Measurements from ENCODE around the gene IL17RB. TPM values are rescaled to one million over a fixed set of nuclear protein-coding genes. Genes with fewer than 3 reads are reported as not detected.

Gene IL17RB
- total RNA-seq, 1 experiment from 2014 or later: 0.19 TPM

- Mint-ChIP-seq H3K27ac (ENCODE audit: low read depth, unreplicated experiment) (no peak overlapping the region), H3K4me3 (ENCODE audit: unreplicated experiment) (no peak overlapping the region), H3K36me3 (ENCODE audit: insufficient read depth, unreplicated experiment) (no peaks in the 10 kb centered on the region), H3K9me3 (ENCODE audit: unreplicated experiment) (no peaks in the 10 kb centered on the region), H3K27me3 (ENCODE audit: insufficient read depth, unreplicated experiment) (no peaks in the 10 kb centered on the region), H3K4me1 (ENCODE audit: insufficient read depth, unreplicated experiment) (no peaks in the 10 kb centered on the region)
- DNase-seq (ENCODE audit: unreplicated experiment): no peak
- BruUV-seq (replicated peaks): no TSS peak
- ChIA-PET POLR2A (no interaction called here), CTCF (no interaction called here)
- no peak for TF ChIP-seq CTCF (IDR thresholded peaks at IDR 0.05; ENCODE audit: unreplicated experiment)
- intact Hi-C loops (cut with micrococcal nuclease): no loop called here
Measured at GRCh38 chr3:53843195-53844177, 2.9 kb upstream of the IL17RB start.

GRCh38 chr3:53844262-53845102 lies 1.9 kb upstream of the IL17RB start:
- intact Hi-C loops (cut with micrococcal nuclease): no loop called here
- no peak for DNase-seq (ENCODE audit: unreplicated experiment)
- no peak overlapping the region for H3K27ac Mint-ChIP-seq (ENCODE audit: low read depth, unreplicated experiment)
- H3K36me3 Mint-ChIP-seq (ENCODE audit: insufficient read depth, unreplicated experiment): no peaks in the 10 kb centered on the region
- ChIA-PET POLR2A (no interaction called here), CTCF (no interaction called here)
- BruUV-seq (replicated peaks): no TSS peak
- no peak overlapping the region for H3K4me3 Mint-ChIP-seq (ENCODE audit: unreplicated experiment)
- H3K27me3 Mint-ChIP-seq (ENCODE audit: insufficient read depth, unreplicated experiment): no peaks in the 10 kb centered on the region
- H3K9me3 Mint-ChIP-seq (ENCODE audit: unreplicated experiment): no peaks in the 10 kb centered on the region
- TF ChIP-seq CTCF (IDR thresholded peaks at IDR 0.05; ENCODE audit: unreplicated experiment): no peak
- no peaks in the 10 kb centered on the region for H3K4me1 Mint-ChIP-seq (ENCODE audit: insufficient read depth, unreplicated experiment)

GRCh38 chr3:53845103-53845880 lies 1.1 kb upstream of the IL17RB start:
- TF ChIP-seq CTCF (IDR thresholded peaks at IDR 0.05; ENCODE audit: unreplicated experiment): no peak
- CTCF ChIA-PET: interaction anchor here (0.5 to 1.0 kb wide), 5 partner anchors 8 to 529 kb away, joined by 3 to 6 read pairs (median 4); no protein-coding TSS in a partner anchor
- intact Hi-C loops (cut with micrococcal nuclease): no loop called here
- H3K4me3 Mint-ChIP-seq (ENCODE audit: unreplicated experiment): peak overlapping the region; percentile 61
- H3K36me3 Mint-ChIP-seq (ENCODE audit: insufficient read depth, unreplicated experiment): no peaks in the 10 kb centered on the region
- POLR2A ChIA-PET: interaction anchor here (0.8 kb wide), 1 partner anchor 46 kb away, joined by 4 read pairs; the partner anchor contains the start of gene SELENOK
- no TSS peak for BruUV-seq (replicated peaks)
- no peaks in the 10 kb centered on the region for H3K27me3 Mint-ChIP-seq (ENCODE audit: insufficient read depth, unreplicated experiment)
- peak; percentile 47 for DNase-seq (ENCODE audit: unreplicated experiment)
- no peaks in the 10 kb centered on the region for H3K4me1 Mint-ChIP-seq (ENCODE audit: insufficient read depth, unreplicated experiment)
- H3K27ac Mint-ChIP-seq (ENCODE audit: low read depth, unreplicated experiment): no peak overlapping the region
- H3K9me3 Mint-ChIP-seq (ENCODE audit: unreplicated experiment): no peaks in the 10 kb centered on the region
